Left lung (tissue), 10 donors: ENCODE results near the gene OCA2. TPM values are rescaled to one million over a fixed set of nuclear protein-coding genes. Genes with fewer than 3 reads are reported as not detected.

Experiments
- ATAC-seq: fragments of 200-7000 bp; cut with Tn5 transposase; one replicate; pipeline ENCODE4 v1.9.1; 2020; ENCODE audit warnings: moderate library complexity
- DNase-seq, 4 donors: peaks; one replicate each; pipeline ENCODE4 v3.0.0-alpha.2; 2013 to 2020
- H3K27ac ChIP-seq, 2 donors: fragments of 200-600 bp; sonication (generic) in 1 of 2; one replicate each; pipeline versions ENCODE4 v1.5.0 to v1.8.0; 2020 to 2021
- H3K27me3 ChIP-seq, 2 donors: fragments of 200-600 bp; sonication (generic) in 1 of 2; one replicate each; pipeline versions ENCODE4 v1.5.0 to v1.8.0; 2020 to 2021
- H3K36me3 ChIP-seq, 2 donors: fragments of 200-600 bp; sonication (generic) in 1 of 2; one replicate each; pipeline versions ENCODE4 v1.5.0 to v1.8.0; 2020 to 2021
- H3K4me1 ChIP-seq, 2 donors: fragments of 200-600 bp; one replicate each; pipeline ENCODE4 v1.8.0; 2021
- H3K4me3 ChIP-seq, 2 donors: fragments of 200-600 bp; sonication (generic) in 1 of 2; one replicate each; pipeline versions ENCODE4 v1.5.0 to v1.8.0; 2020 to 2021; ENCODE audit warnings: mild to moderate bottlenecking in 1 of 2
- H3K9me3 ChIP-seq, 2 donors: fragments of 200-600 bp; sonication (generic) in 1 of 2; one replicate each; pipeline versions ENCODE4 v1.5.0 to v1.8.0; 2020 to 2021
- intact Hi-C, 2 donors: fragments of 100-400 bp; cut with DNase I; formaldehyde crosslinking; loops; one replicate each; pipeline versions ENCODE4 v1.11.2 to v1.14.2; 2022
- polyA plus RNA-seq, 6 donors: library from polyadenylated mRNA; unstranded; fragments of 120-200 nt; gene quantifications; one replicate each; pipeline ENCODE4 v1.2.1, GENCODE V29; 2013; ENCODE audit not compliant: insufficient read length in 6 of 6
- total RNA-seq, 2 donors: library from RNA; stranded (reverse); fragmentation: NEBNext Ultra II Directional; extraction: Animal tissue kit (Norgen Biotek cat#: 25700); gene quantifications; one replicate each; pipeline ENCODE4 v1.2.1, GENCODE V29; 2021
- TF ChIP-seq, protein P1 (sequence below), 2 donors: fragments of 200-600 bp; sonication (generic) in 1 of 2; IDR thresholded peaks; one replicate each; pipeline versions ENCODE4 v1.5.0 to v1.8.0; 2021; ENCODE audit warnings: antibody characterized with exemption in 2 of 2
- donor health status: DM: no; HTN: yes; CAD: no.
- donor health status: DM: no; HTN: no; CAD: no.

The OCA2 gene
- total and polyA plus RNA-seq, 8 donors, result 0.81 to 21.7 (median 13.2) TPM

DNA sequence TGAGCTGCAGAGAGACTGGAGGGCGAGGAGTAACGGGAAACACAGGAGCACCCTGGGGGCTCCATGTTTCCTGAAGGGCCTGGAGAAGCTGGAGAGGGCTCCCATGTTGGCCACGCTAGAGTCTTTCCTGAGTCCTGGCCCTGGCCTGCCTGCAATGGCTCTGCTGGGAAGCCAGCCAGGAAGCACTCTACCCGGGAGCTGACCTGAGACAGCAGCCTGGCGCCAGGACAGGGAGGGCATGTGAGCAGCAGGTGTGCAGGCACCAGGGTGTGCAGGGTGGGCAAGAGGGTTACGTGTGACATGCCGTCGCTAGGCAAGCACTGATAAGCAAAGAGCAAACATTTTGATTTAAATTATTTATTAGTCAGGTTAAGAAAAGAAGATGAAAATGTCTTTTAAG, 301.4 kb downstream of the OCA2 start:
- Histone ChIP-seq H3K4me1 (no peaks in the 10 kb centered on the region), H3K36me3 (no peaks in the 10 kb centered on the region), H3K4me3 (no peak overlapping the region), H3K27ac (no peak overlapping the region), H3K27me3 (peaks cover 0 to 16% of the 10 kb centered on the region in 2 donors), H3K9me3 (peaks cover 0 to 2% of the 10 kb centered on the region in 2 donors)
- peak; percentile 61 for ATAC-seq
- intact Hi-C loops, result no loop called here
- TF ChIP-seq, protein P1, sequence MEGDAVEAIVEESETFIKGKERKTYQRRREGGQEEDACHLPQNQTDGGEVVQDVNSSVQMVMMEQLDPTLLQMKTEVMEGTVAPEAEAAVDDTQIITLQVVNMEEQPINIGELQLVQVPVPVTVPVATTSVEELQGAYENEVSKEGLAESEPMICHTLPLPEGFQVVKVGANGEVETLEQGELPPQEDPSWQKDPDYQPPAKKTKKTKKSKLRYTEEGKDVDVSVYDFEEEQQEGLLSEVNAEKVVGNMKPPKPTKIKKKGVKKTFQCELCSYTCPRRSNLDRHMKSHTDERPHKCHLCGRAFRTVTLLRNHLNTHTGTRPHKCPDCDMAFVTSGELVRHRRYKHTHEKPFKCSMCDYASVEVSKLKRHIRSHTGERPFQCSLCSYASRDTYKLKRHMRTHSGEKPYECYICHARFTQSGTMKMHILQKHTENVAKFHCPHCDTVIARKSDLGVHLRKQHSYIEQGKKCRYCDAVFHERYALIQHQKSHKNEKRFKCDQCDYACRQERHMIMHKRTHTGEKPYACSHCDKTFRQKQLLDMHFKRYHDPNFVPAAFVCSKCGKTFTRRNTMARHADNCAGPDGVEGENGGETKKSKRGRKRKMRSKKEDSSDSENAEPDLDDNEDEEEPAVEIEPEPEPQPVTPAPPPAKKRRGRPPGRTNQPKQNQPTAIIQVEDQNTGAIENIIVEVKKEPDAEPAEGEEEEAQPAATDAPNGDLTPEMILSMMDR (IDR thresholded peaks at IDR 0.05), result no peak
- peak in 1 of 4 donors; percentile 21 for DNase-seq

DNA sequence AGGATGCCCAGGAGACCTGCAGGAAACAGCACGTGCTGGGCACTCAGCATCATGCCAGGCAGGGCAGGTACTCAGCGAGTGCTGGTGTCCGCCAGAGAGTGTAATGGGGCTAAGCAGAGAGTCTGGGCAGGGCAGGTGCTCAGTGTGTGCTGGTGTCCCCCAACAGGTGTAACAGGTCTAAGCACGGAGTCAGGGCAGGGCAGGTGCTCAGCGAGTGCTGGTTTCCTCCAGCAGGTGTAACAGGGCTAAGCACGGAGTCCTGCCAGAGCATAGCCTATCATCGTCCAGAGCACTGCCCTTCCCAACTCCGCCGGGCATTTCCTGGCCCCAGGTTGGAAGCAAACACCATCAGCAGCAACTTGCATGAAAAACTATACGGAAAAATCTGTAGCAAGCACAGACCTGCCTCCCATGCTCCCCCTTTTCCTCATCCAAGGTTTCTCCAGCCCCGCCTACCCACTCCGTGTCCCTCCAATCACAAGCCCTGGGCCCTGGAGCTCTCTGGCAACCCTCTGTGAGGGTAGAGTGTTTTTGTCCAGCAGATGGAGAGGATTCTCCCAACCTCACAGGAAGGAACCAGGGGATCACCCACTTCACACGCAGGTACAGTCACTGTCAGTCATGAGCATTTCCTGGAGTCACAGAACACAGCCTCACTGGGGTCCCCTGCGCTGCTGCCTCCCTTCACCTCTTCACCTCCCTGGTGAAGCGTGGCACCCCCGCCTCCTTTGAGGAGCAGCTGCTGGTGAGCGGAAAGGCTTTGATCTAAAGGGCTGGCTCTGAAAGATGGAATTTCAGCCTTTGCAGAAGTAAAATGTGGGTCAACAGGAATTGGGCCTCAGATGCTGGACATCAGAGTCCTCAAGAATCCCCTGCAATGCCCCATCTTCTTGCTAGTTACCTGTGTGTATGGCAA, 302.5 kb downstream of the OCA2 start:
- ATAC-seq (no peak), DNase-seq (no peak)
- intact Hi-C loops, result no loop called here
- Histone ChIP-seq H3K36me3 (no peaks in the 10 kb centered on the region), H3K27ac (no peak overlapping the region), H3K27me3 (peaks cover 0 to 16% of the 10 kb centered on the region in 2 donors), H3K4me3 (no peak overlapping the region), H3K9me3 (peaks cover 0 to 4% of the 10 kb centered on the region in 2 donors), H3K4me1 (no peaks in the 10 kb centered on the region)
- TF ChIP-seq, protein P1 (IDR thresholded peaks at IDR 0.05), result no peak

DNA sequence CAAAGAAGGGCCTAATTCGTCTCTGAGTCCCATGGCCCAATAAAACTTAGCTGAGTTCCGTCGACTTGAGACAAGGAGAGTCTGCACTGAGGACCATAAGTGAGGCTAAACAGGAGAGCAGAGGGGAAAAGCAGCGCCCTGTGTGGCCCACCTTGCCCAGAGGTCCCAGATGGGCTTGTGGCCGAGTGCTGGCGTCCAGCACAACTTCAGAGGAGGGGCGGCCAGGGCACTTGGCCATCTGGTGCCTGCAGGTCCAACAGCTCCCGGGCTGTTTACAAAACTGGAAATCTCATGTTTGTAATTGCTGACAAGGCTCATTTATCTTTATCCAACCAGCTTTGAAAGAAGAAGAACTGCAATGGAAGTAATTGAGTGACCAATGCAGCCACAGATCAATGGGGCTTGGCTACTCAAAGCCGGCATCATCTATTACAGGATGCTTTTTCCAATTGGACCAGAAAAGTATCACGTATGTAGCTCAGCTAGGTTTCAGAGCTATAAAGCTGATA, 306.3 kb downstream of the OCA2 start:
- DNase-seq, result no peak
- H3K9me3 ChIP-seq, result peaks cover 0 to 2% of the 10 kb centered on the region in 2 donors
- no peak overlapping the region for H3K4me3 ChIP-seq
- TF ChIP-seq, protein P1 (IDR thresholded peaks at IDR 0.05), result no peak
- H3K36me3 ChIP-seq, result no peaks in the 10 kb centered on the region
- no peaks in the 10 kb centered on the region for H3K4me1 ChIP-seq
- intact Hi-C loops, result no loop called here
- peaks cover 0 to 16% of the 10 kb centered on the region in 2 donors for H3K27me3 ChIP-seq
- H3K27ac ChIP-seq, result no peak overlapping the region
- ATAC-seq, result no peak

DNA sequence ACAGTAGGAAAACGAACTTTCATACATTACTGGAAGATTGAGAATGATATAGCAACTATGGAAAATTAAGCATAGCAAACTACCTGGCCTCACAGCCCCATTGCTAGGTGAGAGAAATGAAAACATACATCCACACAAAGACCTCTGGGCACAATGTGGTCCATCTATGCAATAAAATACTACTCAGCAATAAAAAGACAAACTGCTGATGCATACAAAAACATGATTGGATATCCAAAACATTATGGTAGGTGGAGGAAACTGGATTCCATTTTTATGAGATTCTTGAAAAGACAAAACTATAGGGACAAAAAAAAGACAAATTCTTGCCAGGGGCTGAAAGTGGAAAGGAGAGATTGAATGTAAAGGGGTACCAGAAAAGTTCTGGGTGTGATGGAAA, 308.8 kb downstream of the OCA2 start:
- TF ChIP-seq, protein P1 (IDR thresholded peaks at IDR 0.05), result no peak
- Histone ChIP-seq H3K4me1 (no peaks in the 10 kb centered on the region), H3K27ac (no peak overlapping the region), H3K9me3 (peaks cover 0 to 2% of the 10 kb centered on the region in 2 donors), H3K4me3 (no peak overlapping the region), H3K36me3 (no peaks in the 10 kb centered on the region), H3K27me3 (no peaks in the 10 kb centered on the region)
- ATAC-seq (no peak), DNase-seq (no peak)
- intact Hi-C loops, result no loop called here

DNA sequence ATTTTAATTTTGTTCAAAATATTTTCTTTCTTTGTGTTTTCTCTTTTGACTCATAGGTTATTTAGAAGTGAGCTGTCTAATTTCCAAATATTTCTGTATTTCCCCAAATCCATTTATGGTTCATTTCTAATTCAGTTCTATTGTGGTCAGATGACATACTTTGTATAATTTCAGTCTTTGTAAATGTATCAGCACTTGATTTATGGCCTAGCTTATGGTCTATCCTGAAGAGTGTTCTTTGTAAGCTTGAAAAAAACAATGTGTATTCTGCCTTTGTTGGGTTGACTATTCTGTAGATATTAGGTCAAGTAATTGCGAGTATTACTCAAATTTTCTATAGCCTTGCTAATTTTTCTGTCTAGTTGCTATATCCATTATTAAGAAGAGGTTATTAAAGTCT, 311.2 kb downstream of the OCA2 start:
- ATAC-seq, result no peak
- TF ChIP-seq, protein P1 (IDR thresholded peaks at IDR 0.05), result no peak
- intact Hi-C loops, result no loop called here

More for the DNA sequence above, 311.2 kb downstream of the OCA2 start:
- Histone ChIP-seq H3K4me1 (no peaks in the 10 kb centered on the region), H3K27ac (no peak overlapping the region), H3K9me3 (peaks cover 0 to 2% of the 10 kb centered on the region in 2 donors), H3K36me3 (no peaks in the 10 kb centered on the region), H3K4me3 (no peak overlapping the region), H3K27me3 (no peaks in the 10 kb centered on the region)
- no peak for DNase-seq
